Measurements from ENCODE around the gene ACTR3. TPM values are rescaled to one million over a fixed set of nuclear protein-coding genes. Genes with fewer than 3 reads are reported as not detected.

ACTR3 gene
- total RNA-seq, 1 experiment from 2014 or later, result 180 TPM

DNA sequence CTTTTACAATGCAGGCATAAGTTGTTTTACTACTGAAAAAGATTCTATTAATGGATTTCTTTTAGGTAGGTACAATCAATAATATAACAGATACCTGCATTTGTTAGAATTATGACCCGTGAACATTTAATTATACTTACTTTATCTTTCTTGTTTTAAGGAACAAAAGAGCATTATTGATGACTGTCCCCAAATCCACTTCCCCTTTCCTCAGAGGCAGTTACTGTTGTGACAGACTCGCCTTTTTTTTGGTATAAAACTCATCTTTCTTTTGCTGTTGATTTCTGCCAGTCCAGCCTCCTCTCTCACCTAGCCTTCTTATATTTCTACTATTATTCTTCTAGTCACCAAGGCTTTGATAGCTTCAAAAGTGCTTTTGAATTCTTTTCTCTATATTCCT is 12.1 kb downstream of the ACTR3 start:
- no peaks in the 10 kb centered on the region for H4K20me1 ChIP-seq (ENCODE audit: control insufficient read depth, insufficient read depth, insufficient read length)

More for the DNA sequence above, 12.1 kb downstream of the ACTR3 start:
- no peak overlapping the region for H3K18ac ChIP-seq (ENCODE audit: insufficient read length, low read depth, low read length)
- H4K91ac ChIP-seq (ENCODE audit: insufficient read length, low read depth, low read length), result no peak overlapping the region
- DNase-seq, result no peak
- no peak overlapping the region for H3K27ac ChIP-seq (ENCODE audit: insufficient read length, low read depth, low read length)
- peaks cover 0 to 12% of the 10 kb centered on the region in 2 experiments; a peak in 3 of 5 replicates for H3K9me3 Mint-ChIP-seq
- H2BK5ac ChIP-seq (ENCODE audit: insufficient read length, low read length), result no peak overlapping the region
- no peaks in the 10 kb centered on the region for H3K9me3 ChIP-seq (ENCODE audit: control insufficient read depth, low read depth, low read length)
- H3K27ac Mint-ChIP-seq, result 0 out of 7 replicates have a peak overlapping the region, but pooled peaks of 1 of the 3 experiments have one; percentile 30
- H3K27me3 ChIP-seq (ENCODE audit: insufficient read depth, low read length), result no peaks in the 10 kb centered on the region
- H3K4me1 ChIP-seq (ENCODE audit: insufficient read depth, low read length), result no peaks in the 10 kb centered on the region; the same call in 1 of the 2 replicates
- H3T11ph ChIP-seq (ENCODE audit: low read length), result no peak overlapping the region
- no peak overlapping the region for H2BK20ac ChIP-seq (ENCODE audit: low read depth, low read length, poor library complexity, severe bottlenecking)
- no peak overlapping the region for H3K56ac ChIP-seq (ENCODE audit: insufficient read length, low read depth, low read length)
- no CpG with 5 or more reads among the region's 2 CpGs for WGBS (ENCODE audit: extremely low coverage, insufficient read length, low lambda C conversion rate)
- no peaks in the 10 kb centered on the region for H3K27me3 Mint-ChIP-seq (ENCODE audit: low read depth)
- H3K4me1 Mint-ChIP-seq, result peaks cover 28 to 32% of the 10 kb centered on the region in 2 experiments
- H2BK12ac ChIP-seq (ENCODE audit: insufficient read length, low read depth, low read length), result no peak overlapping the region
- no peak overlapping the region for H3K9ac ChIP-seq (ENCODE audit: extremely low read depth, insufficient read length, low read length)
- H2AFZ ChIP-seq (ENCODE audit: low read length), result no peak overlapping the region
- H3K79me2 ChIP-seq (ENCODE audit: insufficient read depth, low read length), result peaks cover 25% of the 10 kb centered on the region; the same call in 1 of the 2 replicates
- H3K14ac ChIP-seq (ENCODE audit: insufficient read depth, low read length), result no peak overlapping the region
- TF ChIP-seq, protein P1, sequence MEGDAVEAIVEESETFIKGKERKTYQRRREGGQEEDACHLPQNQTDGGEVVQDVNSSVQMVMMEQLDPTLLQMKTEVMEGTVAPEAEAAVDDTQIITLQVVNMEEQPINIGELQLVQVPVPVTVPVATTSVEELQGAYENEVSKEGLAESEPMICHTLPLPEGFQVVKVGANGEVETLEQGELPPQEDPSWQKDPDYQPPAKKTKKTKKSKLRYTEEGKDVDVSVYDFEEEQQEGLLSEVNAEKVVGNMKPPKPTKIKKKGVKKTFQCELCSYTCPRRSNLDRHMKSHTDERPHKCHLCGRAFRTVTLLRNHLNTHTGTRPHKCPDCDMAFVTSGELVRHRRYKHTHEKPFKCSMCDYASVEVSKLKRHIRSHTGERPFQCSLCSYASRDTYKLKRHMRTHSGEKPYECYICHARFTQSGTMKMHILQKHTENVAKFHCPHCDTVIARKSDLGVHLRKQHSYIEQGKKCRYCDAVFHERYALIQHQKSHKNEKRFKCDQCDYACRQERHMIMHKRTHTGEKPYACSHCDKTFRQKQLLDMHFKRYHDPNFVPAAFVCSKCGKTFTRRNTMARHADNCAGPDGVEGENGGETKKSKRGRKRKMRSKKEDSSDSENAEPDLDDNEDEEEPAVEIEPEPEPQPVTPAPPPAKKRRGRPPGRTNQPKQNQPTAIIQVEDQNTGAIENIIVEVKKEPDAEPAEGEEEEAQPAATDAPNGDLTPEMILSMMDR (conservative IDR thresholded peaks at IDR 0.05), result no peak
- peaks cover 3% of the 10 kb centered on the region for H3K79me1 ChIP-seq (ENCODE audit: insufficient read depth, low read depth, low read length, poor library complexity, severe bottlenecking)
- H3K4me2 ChIP-seq (ENCODE audit: insufficient read depth, insufficient read length, low read length), result no peak overlapping the region
- H3K23ac ChIP-seq (ENCODE audit: insufficient read length, low read depth, low read length), result no peak overlapping the region
- H3K23me2 ChIP-seq (ENCODE audit: insufficient read length, low read depth, low read length, poor library complexity, severe bottlenecking), result no peaks in the 10 kb centered on the region
- no peak overlapping the region for H3K4me3 Mint-ChIP-seq
- H3K36me3 Mint-ChIP-seq (ENCODE audit: insufficient read depth in 1 of 3, low read depth in 3 of 3), result peaks cover 11 to 14% (median 12%) of the 10 kb centered on the region in 3 experiments
- H4K8ac ChIP-seq (replicated peaks; ENCODE audit: insufficient read length, low read depth, low read length), result no peak overlapping the region
- no peak overlapping the region for H2AK5ac ChIP-seq (ENCODE audit: insufficient read length, low read length)
- H2BK120ac ChIP-seq (ENCODE audit: low read depth, low read length, poor library complexity, severe bottlenecking), result no peak overlapping the region
- H2BK15ac ChIP-seq (ENCODE audit: low read depth, low read length), result no peak overlapping the region
- no peak overlapping the region for H4K5ac ChIP-seq (ENCODE audit: insufficient read length, low read depth, low read length)
- no peak overlapping the region for H3K4ac ChIP-seq (ENCODE audit: low read depth, low read length)
